Epidermal melanocyte (primary cell): ENCODE data around the gene FBLN2.
"Not testable (repeated sequence)": the region's sequence is repeated elsewhere in the genome, so short reads cannot be mapped to it uniquely, and the experiment has no call there.

Experiments
- DNase-seq: peaks from one replicate; pipeline ENCODE4 v3.0.0; 2011; ENCODE audit warnings: low spot score; ENCODE audit not compliant: insufficient read length

The FBLN2 gene

DNA sequence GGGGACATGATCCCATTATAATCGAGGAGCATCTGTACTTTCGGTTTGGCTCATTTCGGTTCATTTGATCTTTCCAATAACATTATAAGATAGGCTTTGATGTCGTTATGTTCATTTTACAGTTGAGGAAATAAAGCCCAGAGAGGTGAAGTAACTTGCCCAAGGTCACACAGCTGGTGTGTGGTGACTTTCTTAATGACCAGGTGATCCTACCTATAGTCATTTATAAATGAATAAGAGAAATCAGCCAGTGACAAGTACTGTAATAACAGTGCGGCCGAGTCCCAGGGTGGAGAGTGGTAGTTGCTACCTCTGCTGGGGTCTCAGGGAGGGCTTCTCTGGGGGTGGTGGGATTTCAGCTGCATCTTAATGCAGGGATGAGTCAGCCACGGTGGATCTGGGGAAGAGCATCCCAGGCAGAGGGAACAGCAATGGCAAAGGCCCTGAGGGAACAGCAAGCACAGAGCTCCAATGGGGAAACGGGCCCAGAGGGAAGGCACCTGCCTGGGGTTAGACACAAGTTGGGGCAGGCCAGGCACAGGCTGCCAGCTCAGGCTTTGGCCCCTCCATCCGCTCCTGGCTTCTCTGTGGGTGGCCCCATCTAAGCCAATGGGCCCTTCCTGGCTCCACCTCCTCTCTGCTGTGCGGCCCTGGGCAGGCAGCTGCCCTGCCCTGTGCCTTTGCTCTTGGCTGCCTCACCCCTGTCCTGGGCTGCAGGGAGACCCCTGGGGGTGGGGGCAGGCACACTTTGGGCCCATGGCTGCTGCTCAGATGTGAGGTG lies 1.1 kb upstream of the FBLN2 start:
- no peak for DNase-seq

DNA sequence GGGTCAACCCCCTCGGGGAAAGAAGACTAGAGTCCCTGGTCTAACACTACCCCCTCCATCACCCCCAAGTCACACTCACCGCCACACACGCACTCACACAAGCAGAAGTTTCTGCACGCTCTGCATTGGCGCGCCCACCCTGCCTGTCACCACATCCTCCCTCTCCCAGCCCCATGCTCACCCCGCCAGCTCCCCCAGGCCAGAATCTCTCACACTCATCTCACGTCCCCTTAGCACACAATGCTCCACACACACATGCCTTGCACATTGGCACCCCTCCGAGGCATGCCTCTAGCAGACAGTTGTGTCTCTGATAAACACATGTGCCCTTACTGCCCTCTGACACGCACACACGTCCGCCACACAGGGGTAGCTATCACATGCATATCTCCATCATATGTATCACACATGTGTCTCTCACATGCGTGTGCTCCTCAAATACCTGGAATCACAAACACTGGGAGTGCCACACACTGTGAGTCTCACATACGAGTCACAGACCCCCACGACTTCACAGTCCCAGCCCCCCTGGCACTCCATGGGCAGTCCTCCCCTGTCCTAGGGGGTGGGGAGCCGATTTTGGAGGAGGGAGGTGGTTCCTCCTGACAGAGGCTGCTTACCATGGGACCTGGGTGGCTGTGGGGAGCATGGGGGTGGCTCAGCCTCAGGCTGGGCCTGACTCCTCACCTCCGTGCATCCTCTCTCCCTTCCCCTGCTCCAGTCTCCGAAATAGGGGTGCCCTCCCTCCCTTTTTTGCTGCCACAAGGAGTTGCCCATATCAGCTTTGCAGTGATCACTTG lies 898 bp downstream of the FBLN2 start:
- no peak for DNase-seq

GRCh38 chr3:13550423-13550690 lies 1.4 kb downstream of the FBLN2 start:
- DNase-seq: no peak

- no peak for DNase-seq
These were observed 2.0 kb downstream of the FBLN2 start for GRCh38 chr3:13550791-13551360.

DNA sequence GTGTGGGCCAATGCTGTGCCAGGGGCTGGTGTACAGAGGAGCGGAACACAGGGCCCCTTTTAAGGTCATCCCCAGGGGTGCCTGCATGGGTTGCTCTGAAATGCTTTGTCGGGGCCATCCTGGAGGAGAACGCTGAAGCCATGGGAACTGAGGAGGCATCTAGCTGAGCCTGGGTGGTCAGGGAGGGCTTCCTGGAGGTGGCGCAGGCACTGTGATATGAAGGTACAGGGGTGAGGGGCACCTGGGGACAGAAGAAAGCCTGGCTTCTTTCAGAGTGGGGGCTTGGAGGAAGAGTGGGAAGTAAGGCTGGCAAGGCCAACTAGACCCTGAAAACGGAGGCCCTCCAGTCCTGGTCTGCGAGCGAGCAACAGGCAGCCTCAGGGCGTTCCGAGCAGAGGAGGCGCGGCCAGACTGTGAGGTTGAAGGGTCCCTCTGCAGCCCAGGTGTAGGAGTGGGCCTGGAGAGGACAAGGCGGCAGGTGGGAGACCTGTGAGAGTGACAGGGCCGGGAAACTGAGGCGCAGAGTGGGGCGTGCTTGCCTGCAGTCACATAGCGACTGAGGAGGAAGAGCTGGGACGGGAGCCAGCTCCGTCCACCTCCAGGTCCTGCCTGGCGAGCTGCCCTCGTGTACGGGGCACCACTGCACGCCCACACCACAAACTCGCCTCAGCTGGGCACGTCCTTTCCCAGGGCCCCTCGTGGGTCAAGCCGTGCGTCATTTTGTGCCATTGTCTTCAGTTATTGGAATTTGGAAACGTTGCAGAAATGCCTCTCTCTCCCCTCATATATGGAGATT lies 4.1 kb downstream of the FBLN2 start:
- no peak for DNase-seq

DNA sequence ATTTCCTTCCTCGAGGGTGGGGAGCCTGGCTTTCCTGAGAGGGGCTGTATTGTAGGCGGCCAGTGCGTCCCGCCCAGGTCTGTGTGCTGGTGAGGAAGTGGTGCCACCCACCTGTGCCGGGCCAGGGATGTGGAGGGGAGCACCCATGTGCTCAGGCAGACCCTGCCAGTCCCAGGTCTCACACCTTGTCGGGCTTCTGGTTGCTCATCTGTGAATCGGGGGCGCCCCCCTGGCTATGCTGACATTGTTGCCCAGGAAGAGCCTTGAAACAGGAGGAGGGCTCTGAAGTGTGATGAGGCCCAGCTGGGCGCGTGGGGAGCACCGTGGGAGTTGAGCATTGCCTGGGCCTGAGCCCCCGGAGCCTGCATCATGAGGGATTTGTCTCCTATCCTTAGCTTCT lies 4.8 kb downstream of the FBLN2 start:
- DNase-seq: no peak

DNA sequence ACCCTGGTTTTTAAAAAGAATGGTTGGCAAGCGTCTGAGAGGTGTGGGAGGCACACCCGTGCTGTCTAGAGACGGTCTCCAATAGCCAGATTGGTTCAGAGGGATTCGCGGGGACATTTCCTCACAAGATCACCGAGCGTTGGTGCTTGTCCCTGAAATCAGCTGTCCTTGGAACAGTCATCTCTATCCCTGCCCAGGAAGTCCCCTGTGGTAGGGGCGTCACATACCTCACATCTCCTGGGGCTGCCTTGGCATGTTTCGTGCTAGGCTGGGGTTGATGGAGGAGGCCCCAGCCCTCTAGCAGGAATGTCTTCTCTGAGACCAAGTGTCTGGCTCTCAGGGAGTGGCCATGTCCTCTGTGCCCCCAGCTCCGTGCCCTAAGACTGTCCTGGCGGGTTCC lies 6.8 kb downstream of the FBLN2 start:
- DNase-seq: no peak

DNA sequence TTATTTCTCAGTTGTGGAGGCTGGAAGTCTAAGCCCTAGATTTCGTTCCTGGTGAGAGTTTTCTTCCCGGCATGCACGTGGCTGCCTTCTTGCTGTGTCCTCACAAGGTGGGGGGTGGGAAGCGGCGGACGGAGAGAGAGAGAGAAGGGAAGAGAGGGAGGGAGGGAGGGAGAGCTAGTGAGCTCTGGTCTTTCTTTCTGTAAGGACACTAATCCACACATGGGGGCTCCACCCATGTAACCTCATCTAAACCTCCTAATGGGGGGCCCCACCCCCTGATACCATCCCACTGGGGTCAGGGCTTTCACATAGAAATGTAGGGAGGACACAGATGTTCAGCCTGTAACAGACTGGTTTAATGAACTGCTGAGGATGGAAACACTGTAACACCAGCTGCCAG lies 7.3 kb downstream of the FBLN2 start:
- DNase-seq: no peak

DNA sequence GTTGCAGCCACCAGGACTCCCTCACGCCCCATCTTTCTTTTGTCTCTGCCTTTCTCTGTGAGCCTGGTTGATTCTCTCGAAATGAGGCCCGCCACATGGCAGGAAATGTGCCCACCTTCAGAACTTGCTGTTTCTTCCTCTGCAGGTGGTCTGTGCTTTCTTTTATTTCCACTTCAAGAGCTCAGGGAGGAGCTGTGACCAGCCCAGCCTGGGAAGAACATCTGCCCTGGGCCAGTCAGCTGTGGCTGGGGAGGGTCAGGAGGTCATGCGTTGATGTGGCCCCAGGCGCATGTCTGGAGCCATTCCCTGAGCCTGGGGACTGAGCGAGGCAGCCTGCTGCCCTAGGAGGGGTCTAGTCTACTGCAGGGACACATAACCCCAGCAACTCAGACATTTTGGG lies 8.0 kb downstream of the FBLN2 start:
- no peak for DNase-seq

DNA sequence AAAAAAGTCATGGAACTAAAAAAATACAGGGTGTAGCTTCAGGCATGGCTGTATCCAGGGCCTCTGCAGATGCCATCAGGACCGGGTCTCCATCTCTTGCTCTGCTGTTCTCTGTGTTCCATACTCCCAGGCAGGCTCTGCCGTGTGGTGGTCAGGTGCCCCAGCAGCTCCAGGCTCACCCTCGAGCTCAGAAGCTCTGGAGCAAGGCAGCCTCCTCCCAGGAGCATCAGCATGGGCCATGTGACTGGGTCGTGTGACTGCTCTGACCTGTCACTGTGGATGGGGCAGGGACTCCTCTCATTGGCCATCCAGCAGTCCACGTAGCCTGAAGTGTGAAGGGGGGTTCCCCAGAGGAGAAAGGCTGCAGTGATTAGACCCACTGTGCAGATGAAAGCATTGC lies 8.5 kb downstream of the FBLN2 start:
- no peak for DNase-seq

DNA sequence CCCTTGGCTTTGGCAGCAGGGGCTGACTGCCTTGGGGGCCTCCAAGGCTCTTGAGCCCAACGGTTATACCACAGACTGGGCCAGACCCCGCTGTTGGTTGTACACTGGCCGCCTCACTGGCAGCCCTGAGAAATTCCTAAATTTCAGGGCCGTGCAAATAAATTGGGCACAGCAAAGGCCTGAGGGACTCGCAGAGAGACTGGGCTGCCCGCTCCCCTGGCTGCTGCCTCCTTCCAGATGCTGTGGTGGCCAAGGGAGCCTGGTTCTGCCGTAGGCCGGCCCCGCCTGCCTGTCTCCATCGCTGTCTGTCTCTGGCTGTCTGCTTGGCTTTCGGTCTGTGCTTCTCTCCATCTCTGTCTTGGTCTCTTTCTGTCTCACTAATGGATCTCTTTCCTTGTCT lies 9.0 kb downstream of the FBLN2 start:
- DNase-seq: no peak

- no peak for DNase-seq
These were observed 9.7 kb downstream of the FBLN2 start for GRCh38 chr3:13558651-13559050.

DNA sequence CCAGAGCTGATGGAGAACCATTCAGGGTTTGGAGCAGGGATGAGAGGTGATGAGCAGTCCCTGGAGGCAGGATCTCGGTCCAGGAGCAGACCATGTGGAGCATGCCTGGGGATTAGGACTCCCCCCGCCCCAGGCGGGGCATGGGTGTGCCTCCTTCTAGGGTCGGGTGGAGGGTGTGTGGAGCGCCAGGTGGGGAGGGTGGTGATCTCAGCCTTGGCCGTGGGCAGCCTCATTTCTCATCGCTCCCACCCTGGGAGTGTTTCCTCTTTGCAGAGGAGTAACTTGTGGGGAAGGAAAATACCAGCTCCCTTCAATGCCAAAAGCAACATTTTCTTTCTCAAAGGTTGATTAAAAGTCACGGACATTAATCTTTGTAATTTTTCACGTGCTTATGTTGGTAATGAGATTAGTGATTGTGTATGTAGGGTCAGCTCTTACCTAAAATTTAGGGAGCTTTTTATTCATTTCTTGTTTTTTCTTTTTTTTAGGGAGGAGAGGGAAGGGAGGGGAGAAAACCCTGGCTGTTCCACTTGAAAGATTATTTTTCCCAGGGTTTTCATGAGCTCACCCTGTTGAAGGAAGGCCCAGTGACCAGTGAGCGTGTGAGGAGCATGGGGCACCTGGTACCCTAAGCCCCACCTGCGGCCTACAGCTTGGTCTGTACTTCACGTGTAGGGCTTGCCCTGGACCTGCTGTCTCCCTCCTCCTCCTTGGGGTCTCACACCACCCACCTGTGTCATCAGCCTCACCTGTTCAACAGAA lies 11.0 kb downstream of the FBLN2 start:
- no peak for DNase-seq

- DNase-seq: no peak
These were observed 12.5 kb downstream of the FBLN2 start for GRCh38 chr3:13561376-13561775.

DNA sequence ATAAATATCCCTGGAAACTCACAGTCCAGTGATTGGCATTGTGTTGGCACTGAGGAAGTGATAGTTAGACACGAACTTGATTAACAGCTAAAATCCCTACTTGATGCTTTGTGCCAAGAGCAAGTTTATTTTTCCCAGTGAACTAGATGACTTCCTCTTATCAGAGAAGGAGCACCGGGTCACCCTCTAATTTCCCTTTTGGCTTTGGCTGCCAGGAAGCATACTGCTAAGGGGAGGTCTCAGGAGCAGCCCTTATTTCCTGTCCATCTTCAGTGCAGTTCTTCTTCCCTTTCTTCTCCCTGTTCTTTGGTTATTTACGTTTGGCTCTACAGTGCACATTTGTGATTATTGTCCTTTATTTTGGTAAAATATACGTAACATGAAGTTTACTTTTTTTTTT lies 13.0 kb downstream of the FBLN2 start:
- no peak for DNase-seq

- not testable (repeated sequence) for DNase-seq
These were observed 13.5 kb downstream of the FBLN2 start for GRCh38 chr3:13562421-13562820.

DNA sequence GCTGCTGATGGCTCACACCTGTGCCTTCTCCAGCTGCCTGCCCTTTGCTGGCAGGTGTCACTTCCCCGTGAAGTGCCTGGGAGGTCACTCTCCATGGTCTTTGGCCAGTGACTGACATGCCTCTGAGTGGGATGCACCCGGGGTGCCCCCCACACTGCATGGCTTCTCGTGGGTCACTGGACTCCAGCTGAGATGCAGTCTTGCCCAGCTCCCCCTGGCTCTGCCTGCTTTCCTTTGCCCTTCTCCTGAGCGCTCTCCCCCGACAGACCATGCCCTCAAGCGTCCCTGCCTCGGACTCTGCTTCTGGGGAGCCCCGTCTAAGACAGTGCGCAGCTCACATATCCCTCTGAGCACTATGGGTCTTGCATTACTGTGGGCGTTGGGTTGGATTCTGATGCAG lies 14.4 kb downstream of the FBLN2 start:
- DNase-seq: no peak

DNA sequence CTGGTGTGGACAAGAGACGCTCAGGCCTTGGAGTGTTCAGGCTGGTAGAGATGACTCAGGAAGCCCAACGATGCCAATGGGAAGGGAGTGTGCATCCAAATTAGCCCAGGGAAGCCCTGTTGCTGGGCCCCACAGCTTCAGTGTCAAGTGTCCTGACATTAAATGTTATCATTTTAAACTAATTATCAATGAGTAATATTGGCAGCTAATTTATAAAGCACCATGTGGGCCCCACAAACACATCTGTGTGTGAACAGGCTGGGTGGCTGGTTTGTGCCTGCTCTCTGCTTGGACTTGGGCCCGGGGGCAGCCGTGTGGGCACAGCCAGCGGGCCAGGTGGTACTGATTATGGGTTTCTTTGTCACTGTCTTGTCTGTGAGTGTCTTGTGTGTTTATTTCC lies 15.0 kb downstream of the FBLN2 start:
- peak; percentile 61 for DNase-seq

GRCh38 chr3:13564751-13565560 lies 16.0 kb downstream of the FBLN2 start:
- DNase-seq: no peak
